Sigmoid colon (tissue), 4 donors: ENCODE data around the gene PTPN20.
"Not testable (repeated sequence)": the region's sequence is repeated elsewhere in the genome, so short reads cannot be mapped to it uniquely, and the experiment has no call there.

Experiments
- POLR2A ChIP-seq, 2 donors: fragments of 450-650 bp; IDR thresholded peaks; one replicate each; pipeline ENCODE4 v1.6.1; 2016; ENCODE audit warnings: antibody characterized with exemption in 2 of 2, mild to moderate bottlenecking in 2 of 2, moderate library complexity in 2 of 2
- POLR2AphosphoS5 ChIP-seq, 4 donors: sonication (generic); formaldehyde crosslinking; IDR thresholded peaks; one replicate each; pipeline ENCODE4 v1.6.1; 2017; ENCODE audit warnings: antibody characterized with exemption in 4 of 4
- TF ChIP-seq, protein P1 (sequence below), 4 experiments: fragments of 450-650 bp in 3 of 4; fragments of 200-600 bp in 1 of 4; IDR thresholded peaks; one replicate each; pipeline ENCODE4 v1.5.1; 2016 to 2019; ENCODE audit warnings: antibody characterized with exemption in 4 of 4, mild to moderate bottlenecking in 3 of 4, moderate library complexity in 2 of 4

DNA sequence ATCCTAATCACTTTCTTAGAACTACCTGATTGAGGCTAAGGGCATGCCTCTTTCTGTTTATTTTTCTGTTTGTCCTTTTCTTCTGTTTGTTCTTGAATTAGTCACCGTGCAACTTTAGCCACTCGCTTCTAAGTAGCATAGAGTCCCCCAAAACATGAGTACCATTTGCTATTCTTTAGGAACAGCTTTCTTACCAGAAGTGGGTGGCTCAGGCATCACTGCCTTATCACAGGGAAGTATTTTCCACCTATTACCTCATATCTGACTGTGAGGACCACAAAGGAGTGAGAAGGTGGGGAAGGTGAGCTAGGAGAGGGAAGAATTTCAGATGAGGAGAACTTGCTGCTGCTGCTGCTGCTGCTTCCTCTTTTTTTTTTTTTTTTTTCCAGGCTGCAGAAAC, 13.9 kb downstream of the PTPN20 start:
- TF ChIP-seq, protein P1, sequence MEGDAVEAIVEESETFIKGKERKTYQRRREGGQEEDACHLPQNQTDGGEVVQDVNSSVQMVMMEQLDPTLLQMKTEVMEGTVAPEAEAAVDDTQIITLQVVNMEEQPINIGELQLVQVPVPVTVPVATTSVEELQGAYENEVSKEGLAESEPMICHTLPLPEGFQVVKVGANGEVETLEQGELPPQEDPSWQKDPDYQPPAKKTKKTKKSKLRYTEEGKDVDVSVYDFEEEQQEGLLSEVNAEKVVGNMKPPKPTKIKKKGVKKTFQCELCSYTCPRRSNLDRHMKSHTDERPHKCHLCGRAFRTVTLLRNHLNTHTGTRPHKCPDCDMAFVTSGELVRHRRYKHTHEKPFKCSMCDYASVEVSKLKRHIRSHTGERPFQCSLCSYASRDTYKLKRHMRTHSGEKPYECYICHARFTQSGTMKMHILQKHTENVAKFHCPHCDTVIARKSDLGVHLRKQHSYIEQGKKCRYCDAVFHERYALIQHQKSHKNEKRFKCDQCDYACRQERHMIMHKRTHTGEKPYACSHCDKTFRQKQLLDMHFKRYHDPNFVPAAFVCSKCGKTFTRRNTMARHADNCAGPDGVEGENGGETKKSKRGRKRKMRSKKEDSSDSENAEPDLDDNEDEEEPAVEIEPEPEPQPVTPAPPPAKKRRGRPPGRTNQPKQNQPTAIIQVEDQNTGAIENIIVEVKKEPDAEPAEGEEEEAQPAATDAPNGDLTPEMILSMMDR (IDR thresholded peaks at IDR 0.05), result not testable (repeated sequence)
- TF ChIP-seq POLR2A, POLR2AphosphoS5 (IDR thresholded peaks at IDR 0.05): not testable (repeated sequence)
